Measurements from ENCODE around the gene PREP. TPM values are rescaled to one million over a fixed set of nuclear protein-coding genes. Genes with fewer than 3 reads are reported as not detected.

Gene PREP
- total RNA-seq, 1 donor = 18.1 TPM

- no peak for TF ChIP-seq CTCF (IDR thresholded peaks at IDR 0.05; ENCODE audit: insufficient read depth, low read length)
- H3K4me3 ChIP-seq (ENCODE audit: low read depth, low read length) = no peak overlapping the region
- DNase-seq (ENCODE audit: low read depth) = no peak
Observed at GRCh38 chr6:105322499-105323225, 80.2 kb downstream of the PREP start.

- DNase-seq (ENCODE audit: low read depth) = no peak
- no peak overlapping the region for H3K4me3 ChIP-seq (ENCODE audit: low read depth, low read length)
- no peak for TF ChIP-seq CTCF (IDR thresholded peaks at IDR 0.05; ENCODE audit: insufficient read depth, low read length)
Observed at GRCh38 chr6:105321728-105322127, 81.2 kb downstream of the PREP start.

- TF ChIP-seq CTCF (IDR thresholded peaks at IDR 0.05; ENCODE audit: insufficient read depth, low read length) = no peak
- no peak overlapping the region for H3K4me3 ChIP-seq (ENCODE audit: low read depth, low read length)
- DNase-seq (ENCODE audit: low read depth) = no peak
Observed at GRCh38 chr6:105321207-105321606, 81.7 kb downstream of the PREP start.

GRCh38 chr6:105320765-105321164 lies 82.1 kb downstream of the PREP start:
- TF ChIP-seq CTCF (IDR thresholded peaks at IDR 0.05; ENCODE audit: insufficient read depth, low read length) = no peak
- DNase-seq (ENCODE audit: low read depth) = no peak
- no peak overlapping the region for H3K4me3 ChIP-seq (ENCODE audit: low read depth, low read length)

GRCh38 chr6:105320271-105320670 lies 82.6 kb downstream of the PREP start:
- no peak for TF ChIP-seq CTCF (IDR thresholded peaks at IDR 0.05; ENCODE audit: insufficient read depth, low read length)
- H3K4me3 ChIP-seq (ENCODE audit: low read depth, low read length) = no peak overlapping the region
- no peak for DNase-seq (ENCODE audit: low read depth)

- DNase-seq (ENCODE audit: low read depth) = no peak
- TF ChIP-seq CTCF (IDR thresholded peaks at IDR 0.05; ENCODE audit: insufficient read depth, low read length) = no peak
- H3K4me3 ChIP-seq (ENCODE audit: low read depth, low read length) = no peak overlapping the region
Observed at GRCh38 chr6:105319331-105319730, 83.6 kb downstream of the PREP start.

- TF ChIP-seq CTCF (IDR thresholded peaks at IDR 0.05; ENCODE audit: insufficient read depth, low read length) = no peak
- peak; percentile 21 for DNase-seq (ENCODE audit: low read depth)
- H3K4me3 ChIP-seq (ENCODE audit: low read depth, low read length) = no peak overlapping the region
Observed at GRCh38 chr6:105318660-105319059, 84.2 kb downstream of the PREP start.

Data from fibroblast of the aortic adventitia (primary cell).